Heart right ventricle (tissue), 16 donors: ENCODE results near the gene ACR. TPM values are rescaled to one million over a fixed set of nuclear protein-coding genes. Genes with fewer than 3 reads are reported as not detected.

Source experiments
- ATAC-seq, 8 donors: fragments of 200-7000 bp; cut with Tn5 transposase; one replicate each; pipeline ENCODE4 v1.9.1; 2020; ENCODE audit warnings: mild to moderate bottlenecking in 8 of 8, moderate library complexity in 8 of 8, moderate number of reproducible peaks in 1 of 8
- DNase-seq, 2 donors: peaks; one replicate each; pipeline ENCODE4 v3.0.0-alpha.2; 2020
- H3K27ac ChIP-seq, 10 donors: fragments of 200-600 bp; sonication (generic) in 2 of 10; one replicate each; pipeline versions ENCODE4 v1.5.0 to v1.8.0; 2020 to 2022; ENCODE audit warnings: mild to moderate bottlenecking in 3 of 10
- H3K27me3 ChIP-seq, 7 donors: fragments of 200-600 bp; one replicate each; pipeline ENCODE4 v1.8.0; 2021 to 2022; ENCODE audit warnings: mild to moderate bottlenecking in 2 of 7
- H3K36me3 ChIP-seq, 9 donors: fragments of 200-600 bp; sonication (generic) in 1 of 9; one replicate each; pipeline versions ENCODE4 v1.5.0 to v1.8.0; 2020 to 2022; ENCODE audit warnings: mild to moderate bottlenecking in 2 of 9
- H3K4me1 ChIP-seq, 9 donors: fragments of 200-600 bp; sonication (generic) in 1 of 9; one replicate each; pipeline versions ENCODE4 v1.5.0 to v1.8.0; 2020 to 2022; ENCODE audit warnings: mild to moderate bottlenecking in 4 of 9
- H3K4me3 ChIP-seq, 10 donors: fragments of 200-600 bp; sonication (generic) in 2 of 10; one replicate each; pipeline versions ENCODE4 v1.5.0 to v1.8.0; 2020 to 2022; ENCODE audit warnings: mild to moderate bottlenecking in 7 of 10, moderate library complexity in 2 of 10
- H3K9me3 ChIP-seq, 11 donors: fragments of 200-600 bp in 10 of 11; sonication (generic) in 2 of 11; one replicate each; pipeline versions ENCODE4 v1.5.0 to v1.8.0; 2013 to 2022; ENCODE audit warnings: mild to moderate bottlenecking in 2 of 11, control low read depth in 1 of 11, moderate library complexity in 1 of 11
- CTCF ChIP-seq, 9 donors: fragments of 200-600 bp; sonication (generic) in 2 of 9; IDR thresholded peaks; one replicate each; pipeline versions ENCODE4 v1.5.0 to v1.8.0; 2021 to 2022; ENCODE audit warnings: antibody characterized with exemption in 9 of 9, mild to moderate bottlenecking in 5 of 9, moderate library complexity in 1 of 9
- WGBS, 2 donors: extraction: QIAGEN DNeasy Blood & Tissue Kit; methylation state at CpG; one replicate each; pipeline ENCODE4 v1.1.7; 2013; ENCODE audit warnings: inconsistent platforms in 1 of 2; 5-methylcytosine and 5-hydroxymethylcytosine counted together
- intact Hi-C, 10 donors: fragments of 100-400 bp; cut with DNase I; formaldehyde crosslinking; loops; one replicate each; pipeline versions ENCODE4 v1.11.1 to v1.14.2; 2022
- polyA plus RNA-seq, 2 donors: library from polyadenylated mRNA; stranded (reverse); fragments of 200-250 nt; gene quantifications; one replicate each; pipeline ENCODE4 v1.2.3, GENCODE V29; 2013
- total RNA-seq, 10 donors: library from RNA; stranded (reverse); fragmentation: NEBNext Ultra II Directional in 3 of 10; extraction: Animal tissue kit (Norgen Biotek cat#: 25700) in 3 of 10; gene quantifications; one replicate each; pipeline versions ENCODE4 v1.2.1 to v1.2.4, GENCODE V29; 2021 to 2023
- donor health status: Arrhythmogenic right ventricular cardiomyopathy.
- donor health status: ischemic (EF 13 %, LVEDD 7.1; RV severe dilation, severe dysfunction).
- donor health status: healthy with polysubstance abuse.
- donor health status: DM: no; HTN: yes; CAD: no.
- donor health status: DM: no; HTN: no; CAD: no.
- donor health status: ischemic (EF 25% LVEDD 6.9; RV normal size, moderate dysfunction).
- donor health status: ischemic (EF 25% LVEDD 5.7; RV mildly dilated, moderate dysfunction).
- donor health status: healthy.
- donor health status: DM: yes; HTN: yes; CAD: no.
- donor health status: Ischemic cardiomyopathy.
- donor health status: ischemic (EF 35%, LVEDD 5.7; RV mildly dilated, moderate dysfunction).
- donor health status: nonischemic (EF 11% LVEDD 7.7; RV severe dilation, severe dysfunction).
- donor health status: DM: yes; HTN: yes; CAD: no.
- donor health status: PGD.
- donor health status: ischemic (EF 29% LVEDD 5.4; RV normal size, mild dysfunction).
- donor health status: nonischemic (EF 23%, LVEDD 6.1; RV moderate dilation, normal function).

The ACR gene
- total and polyA plus RNA-seq, 12 donors = 0.13 to 1.1 (median 0.50) TPM; not detected in 1

- Histone ChIP-seq H3K27me3 (no peaks in the 10 kb centered on the region), H3K4me3 (no peak overlapping the region), H3K4me1 (peaks cover 10 to 84% (median 38%) of the 10 kb centered on the region in 9 donors), H3K27ac (peak overlapping the region in 2 of 10 donors; percentile 2 to 28), H3K9me3 (no peaks in the 10 kb centered on the region), H3K36me3 (peaks cover 0 to 89% (median 0%) of the 10 kb centered on the region in 9 donors)
- ATAC-seq (no peak), DNase-seq (no peak)
- intact Hi-C loops = no loop called here
- TF ChIP-seq CTCF (IDR thresholded peaks at IDR 0.05) = no peak
- 64 to 85% methylated on average over 7 of the region's 7 CpGs for WGBS, 2 donors
These were observed 37.0 kb upstream of the ACR start for GRCh38 chr22:50701076-50701419.

GRCh38 chr22:50701428-50702154, 36.4 kb upstream of the ACR start:
- Histone ChIP-seq H3K9me3 (no peaks in the 10 kb centered on the region), H3K36me3 (peaks cover 0 to 89% (median 0%) of the 10 kb centered on the region in 9 donors), H3K27me3 (no peaks in the 10 kb centered on the region), H3K4me3 (no peak overlapping the region), H3K27ac (peak overlapping the region in 1 of 10 donors; percentile 2), H3K4me1 (peaks cover 9 to 79% (median 35%) of the 10 kb centered on the region in 9 donors)
- DNase-seq = no peak
- WGBS, 2 donors = 76 to 84% methylated on average over 11 of the region's 11 CpGs
- TF ChIP-seq CTCF (IDR thresholded peaks at IDR 0.05) = no peak
- intact Hi-C loops = no loop called here
- ATAC-seq = no peak

- TF ChIP-seq CTCF (IDR thresholded peaks at IDR 0.05) = no peak
- Histone ChIP-seq H3K4me1 (peaks cover 4 to 73% (median 33%) of the 10 kb centered on the region in 9 donors), H3K4me3 (no peak overlapping the region), H3K9me3 (no peaks in the 10 kb centered on the region), H3K27ac (no peak overlapping the region), H3K27me3 (no peaks in the 10 kb centered on the region), H3K36me3 (peaks cover 0 to 92% (median 0%) of the 10 kb centered on the region in 9 donors)
- 61 to 67% methylated on average over 7 of the region's 7 CpGs for WGBS, 2 donors
- intact Hi-C loops = no loop called here
- ATAC-seq (no peak), DNase-seq (no peak)
These were observed 35.7 kb upstream of the ACR start for GRCh38 chr22:50702261-50702671.

GRCh38 chr22:50702821-50703725, 34.9 kb upstream of the ACR start:
- peaks cover 0 to 96% (median 0%) of the 10 kb centered on the region in 9 donors for H3K36me3 ChIP-seq
- H3K27me3 ChIP-seq = no peaks in the 10 kb centered on the region
- H3K4me3 ChIP-seq = no peak overlapping the region
- 83 to 84% methylated on average over 20 of the region's 20 CpGs for WGBS, 2 donors
- peak in 1 of 2 donors; percentile 19 for DNase-seq
- no peak overlapping the region for H3K27ac ChIP-seq
- H3K4me1 ChIP-seq = peaks cover 4 to 72% (median 29%) of the 10 kb centered on the region in 9 donors
- H3K9me3 ChIP-seq = no peaks in the 10 kb centered on the region
- intact Hi-C loops = no loop called here
- ATAC-seq = no peak
- no peak for TF ChIP-seq CTCF (IDR thresholded peaks at IDR 0.05)
